ENCODE results near the gene NLRP6.

GRCh38 chr11:278001-278951 is at the start of gene NLRP6:
- TF ChIP-seq GATA2 (IDR thresholded peaks at IDR 0.05; ENCODE audit: low read depth, low read length) = no peak
- TF ChIP-seq GATA3 (IDR thresholded peaks at IDR 0.05; ENCODE audit: low read depth, low read length) = no peak
